ENCODE results near the gene SLC16A10.
"Not testable (repeated sequence)": the region's sequence is repeated elsewhere in the genome, so short reads cannot be mapped to it uniquely, and the experiment has no call there.

The SLC16A10 gene

GRCh38 chr6:111211411-111212030 is 124.2 kb downstream of the SLC16A10 start:
- DNase-seq (ENCODE audit: low read depth in 3 of 3, low spot score in 1 of 3): no peak

DNA sequence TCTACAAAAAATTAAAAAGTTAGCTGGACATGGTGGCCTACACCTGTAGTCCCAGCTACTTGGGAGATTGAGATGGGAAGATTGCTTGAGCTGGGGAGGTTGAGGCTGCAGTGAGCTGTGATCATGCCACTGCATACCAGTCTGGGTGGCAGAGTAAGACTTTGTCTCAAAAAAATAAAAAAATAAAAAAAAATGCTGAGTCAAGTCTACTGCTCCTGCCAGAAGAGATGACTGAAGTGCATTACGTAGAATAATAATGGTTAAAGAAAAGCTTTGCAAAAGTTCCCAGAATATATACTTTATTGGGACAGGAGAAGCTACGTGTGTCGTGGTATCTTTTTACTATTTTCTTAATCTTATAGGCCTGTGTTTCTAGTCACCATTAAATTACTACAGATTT is 125.3 kb downstream of the SLC16A10 start:
- no peak for DNase-seq (ENCODE audit: low read depth in 3 of 3, low spot score in 1 of 3)

- no peak for DNase-seq (ENCODE audit: low read depth in 3 of 3, low spot score in 1 of 3)
These were observed 127.8 kb downstream of the SLC16A10 start for GRCh38 chr6:111215131-111215530.

GRCh38 chr6:111219785-111220184 is 132.5 kb downstream of the SLC16A10 start:
- no peak for DNase-seq (ENCODE audit: low read depth in 3 of 3, low spot score in 1 of 3)

GRCh38 chr6:111220383-111221031 is 133.2 kb downstream of the SLC16A10 start:
- no peak for DNase-seq (ENCODE audit: low read depth in 3 of 3, low spot score in 1 of 3)

- DNase-seq (ENCODE audit: low read depth in 3 of 3, low spot score in 1 of 3): no peak
These were observed 134.5 kb downstream of the SLC16A10 start for GRCh38 chr6:111221804-111222203.

DNA sequence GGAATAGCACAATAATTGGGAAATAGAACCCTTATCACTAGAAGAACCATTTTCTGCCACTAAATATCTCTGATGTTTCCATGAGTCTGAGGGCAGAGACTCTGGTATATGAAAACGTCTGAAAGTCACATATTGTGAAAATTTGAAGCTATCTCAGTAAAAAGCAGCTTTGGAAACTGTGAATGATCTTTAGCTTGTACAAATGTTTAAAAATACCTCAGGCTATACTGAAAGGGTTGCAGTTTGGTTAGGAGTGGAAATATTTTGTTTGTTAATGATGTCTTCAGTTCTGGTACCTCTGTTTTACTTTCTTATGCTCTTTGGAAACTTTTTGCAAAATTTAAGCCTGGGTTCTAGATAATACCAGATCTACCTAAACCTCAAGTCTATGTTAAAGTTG is 135.0 kb downstream of the SLC16A10 start:
- DNase-seq (ENCODE audit: low read depth in 3 of 3, low spot score in 1 of 3): no peak

DNA sequence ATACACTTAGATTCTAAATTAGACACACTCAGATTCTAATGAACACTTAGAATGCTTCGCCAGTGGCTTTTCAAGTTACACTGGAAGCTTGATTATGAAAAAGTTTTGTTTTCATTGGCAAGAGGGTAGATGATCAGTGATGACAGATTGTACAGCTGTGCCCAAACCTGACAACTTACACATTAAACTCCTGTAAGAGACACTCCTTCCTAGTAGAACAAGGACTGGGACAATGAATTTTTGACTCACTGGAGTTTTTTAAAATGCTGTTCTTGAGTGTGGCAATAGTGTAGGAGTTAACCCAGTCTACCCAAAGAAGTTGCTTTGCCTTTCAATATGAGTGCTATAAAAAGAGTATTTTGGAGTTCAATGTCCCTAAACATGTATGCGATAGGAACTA is 140.8 kb downstream of the SLC16A10 start:
- DNase-seq (ENCODE audit: low read depth in 3 of 3, low spot score in 1 of 3): no peak

DNA sequence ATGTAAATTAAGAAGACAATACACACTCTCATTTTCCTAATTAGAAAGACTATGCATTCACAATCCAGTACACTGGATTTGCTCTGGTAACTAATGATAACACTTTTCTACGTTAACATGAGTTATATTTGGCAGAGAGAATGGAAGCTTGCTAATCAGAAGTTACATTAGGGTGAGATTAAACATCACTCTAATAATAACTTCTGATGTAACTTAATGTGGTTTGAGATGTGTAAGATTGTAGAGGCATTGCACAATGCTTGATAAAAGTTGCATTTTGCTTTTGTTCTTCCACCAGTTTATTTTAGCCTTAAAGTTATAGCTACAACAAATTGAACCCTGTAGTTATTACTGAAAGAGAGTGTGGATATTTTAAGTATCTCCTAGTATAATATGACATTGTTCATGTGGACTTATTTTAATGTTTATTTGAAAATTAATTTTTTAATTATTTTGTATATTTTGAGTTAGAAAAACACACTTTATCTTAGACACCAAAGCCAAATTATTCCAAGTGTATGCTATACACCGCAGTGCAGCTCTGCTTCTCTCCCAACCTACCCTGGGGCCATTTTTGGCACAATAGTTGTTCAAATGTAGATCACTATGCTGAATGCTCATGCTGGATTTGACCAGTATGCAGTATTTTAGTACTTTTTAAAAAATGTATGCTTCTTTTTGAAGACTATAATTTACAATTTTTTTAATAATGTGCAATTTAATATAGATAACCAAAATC is 143.2 kb downstream of the SLC16A10 start:
- no peak for DNase-seq (ENCODE audit: low read depth in 3 of 3, low spot score in 1 of 3)

DNA sequence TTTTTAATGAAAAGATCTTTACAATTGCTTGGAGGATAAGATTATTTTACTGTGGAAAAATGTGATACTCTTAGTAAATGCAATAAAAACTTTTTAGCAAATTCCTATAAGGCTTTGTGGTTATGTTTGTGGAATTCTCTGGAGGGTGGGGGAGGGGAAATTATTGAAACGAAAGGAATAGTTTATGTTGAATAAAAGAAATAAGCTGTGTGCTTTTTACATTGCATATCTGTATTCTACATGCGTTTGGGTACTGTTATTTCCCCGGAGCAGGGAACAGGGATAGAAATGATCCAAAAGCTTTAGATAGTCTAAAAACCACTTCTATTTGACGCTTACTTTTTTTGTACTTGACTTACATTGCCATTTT is 143.8 kb downstream of the SLC16A10 start:
- no peak for DNase-seq (ENCODE audit: low read depth in 3 of 3, low spot score in 1 of 3)

DNA sequence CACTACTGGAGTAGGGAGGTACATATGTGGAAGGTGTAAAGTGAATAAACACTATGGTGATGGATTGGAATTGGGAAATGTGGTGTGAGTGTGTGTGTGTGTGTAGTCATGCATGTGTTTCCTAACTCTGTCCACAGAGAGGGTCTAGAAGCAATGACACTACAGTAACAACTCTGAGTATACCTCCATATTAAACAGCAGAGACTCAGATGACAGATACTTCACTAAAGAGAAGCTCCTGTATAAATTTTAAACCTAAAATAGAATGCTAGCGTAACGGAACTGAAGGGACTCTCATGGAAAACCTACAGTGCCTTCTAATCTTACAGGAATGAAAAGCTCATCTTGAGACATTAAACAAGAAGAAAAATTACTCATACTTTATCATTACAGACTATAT is 150.5 kb downstream of the SLC16A10 start:
- DNase-seq (ENCODE audit: low read depth in 3 of 3, low spot score in 1 of 3): no peak

GRCh38 chr6:111238464-111239119 is 151.3 kb downstream of the SLC16A10 start:
- no peak for DNase-seq (ENCODE audit: low read depth in 3 of 3, low spot score in 1 of 3)

GRCh38 chr6:111239461-111239860 is 152.2 kb downstream of the SLC16A10 start:
- DNase-seq (ENCODE audit: low read depth in 3 of 3, low spot score in 1 of 3): no peak

DNA sequence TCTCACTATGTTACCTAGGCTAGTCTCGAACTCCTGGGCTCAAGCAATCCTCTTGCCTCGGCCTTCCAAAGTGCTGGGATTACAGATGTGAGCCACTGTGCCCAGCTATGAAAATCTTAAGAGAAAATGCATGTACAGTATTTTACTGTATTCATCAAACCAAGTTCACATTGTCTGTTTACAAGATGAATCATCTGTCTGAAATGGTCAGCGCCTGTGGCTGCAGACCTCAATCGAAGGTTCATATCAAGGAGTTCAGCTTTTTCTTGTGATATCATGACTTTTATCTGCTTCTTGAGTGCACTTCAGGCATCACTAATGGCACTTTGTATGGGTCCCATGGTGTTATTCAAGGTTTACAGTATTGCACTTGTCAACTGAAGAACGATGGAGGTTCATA is 155.1 kb downstream of the SLC16A10 start:
- DNase-seq (ENCODE audit: low read depth in 3 of 3, low spot score in 1 of 3): no peak

- DNase-seq (ENCODE audit: low read depth in 3 of 3, low spot score in 1 of 3): no peak
These were observed 155.8 kb downstream of the SLC16A10 start for GRCh38 chr6:111243095-111243494.

DNA sequence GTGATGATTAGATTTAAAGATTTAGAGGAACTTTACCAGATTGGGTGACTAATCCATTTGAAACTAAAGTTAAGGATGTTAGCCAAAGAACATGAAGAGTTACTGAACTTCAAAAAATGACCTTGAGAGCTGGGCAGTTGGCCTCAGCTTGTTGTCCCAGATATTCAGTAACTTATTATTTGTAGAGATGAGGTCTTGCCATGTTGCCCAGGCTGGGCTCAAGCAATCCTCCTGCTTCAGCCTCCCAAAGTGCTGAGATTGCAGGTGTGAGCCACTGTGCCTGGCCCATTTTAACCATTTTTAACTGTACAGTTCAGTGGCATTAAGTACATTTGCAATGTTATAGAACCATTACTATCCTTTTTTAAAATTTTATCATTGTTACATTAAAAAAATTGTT is 161.5 kb downstream of the SLC16A10 start:
- no peak for DNase-seq (ENCODE audit: low read depth in 3 of 3, low spot score in 1 of 3)

DNA sequence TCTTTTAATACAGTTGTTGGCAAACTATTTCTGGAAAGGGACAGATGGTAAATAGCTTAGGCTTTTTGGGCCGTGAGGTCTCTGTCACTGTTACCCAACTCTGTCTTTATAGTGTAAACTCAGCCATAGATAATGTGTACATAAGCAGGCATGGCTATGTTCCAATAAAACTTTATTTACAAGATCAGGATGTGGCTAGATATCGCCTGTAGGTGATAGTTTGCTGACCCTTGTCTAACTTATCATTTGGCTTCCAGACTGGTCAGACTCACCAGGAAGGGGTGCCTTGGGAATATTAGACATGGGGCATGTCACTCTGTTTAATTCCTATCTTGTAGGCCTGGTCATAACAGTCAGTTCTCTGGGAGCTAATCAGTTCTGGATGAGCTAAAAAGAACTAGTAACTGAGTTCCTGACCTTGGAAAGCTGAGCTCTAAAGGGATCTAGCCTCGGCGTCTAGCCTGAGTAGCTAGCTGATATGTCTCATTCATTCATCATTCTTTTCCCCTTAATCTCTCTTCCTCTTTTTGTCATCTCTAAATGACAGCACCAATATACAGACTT is 163.6 kb downstream of the SLC16A10 start:
- DNase-seq (ENCODE audit: low read depth in 3 of 3, low spot score in 1 of 3): no peak

DNA sequence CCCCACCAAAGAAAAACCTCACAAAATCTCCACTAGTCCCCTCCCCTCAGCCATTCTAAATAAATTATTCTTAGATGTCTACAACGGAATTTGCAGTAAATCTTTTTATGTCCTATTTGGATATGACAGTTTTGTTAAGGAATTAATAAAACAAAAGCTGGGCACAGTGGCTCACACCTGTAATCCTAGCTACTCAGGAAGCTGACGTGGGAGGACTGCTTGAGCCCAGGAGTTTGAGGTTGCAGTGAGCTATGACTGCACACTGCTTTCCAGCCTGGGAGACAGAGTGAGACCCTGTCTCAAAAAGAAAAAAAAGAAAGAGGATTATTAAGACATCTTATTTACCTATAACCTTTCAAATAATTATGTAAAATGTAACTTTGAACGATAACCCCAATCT is 165.4 kb downstream of the SLC16A10 start:
- no peak for DNase-seq (ENCODE audit: low read depth in 3 of 3, low spot score in 1 of 3)

DNA sequence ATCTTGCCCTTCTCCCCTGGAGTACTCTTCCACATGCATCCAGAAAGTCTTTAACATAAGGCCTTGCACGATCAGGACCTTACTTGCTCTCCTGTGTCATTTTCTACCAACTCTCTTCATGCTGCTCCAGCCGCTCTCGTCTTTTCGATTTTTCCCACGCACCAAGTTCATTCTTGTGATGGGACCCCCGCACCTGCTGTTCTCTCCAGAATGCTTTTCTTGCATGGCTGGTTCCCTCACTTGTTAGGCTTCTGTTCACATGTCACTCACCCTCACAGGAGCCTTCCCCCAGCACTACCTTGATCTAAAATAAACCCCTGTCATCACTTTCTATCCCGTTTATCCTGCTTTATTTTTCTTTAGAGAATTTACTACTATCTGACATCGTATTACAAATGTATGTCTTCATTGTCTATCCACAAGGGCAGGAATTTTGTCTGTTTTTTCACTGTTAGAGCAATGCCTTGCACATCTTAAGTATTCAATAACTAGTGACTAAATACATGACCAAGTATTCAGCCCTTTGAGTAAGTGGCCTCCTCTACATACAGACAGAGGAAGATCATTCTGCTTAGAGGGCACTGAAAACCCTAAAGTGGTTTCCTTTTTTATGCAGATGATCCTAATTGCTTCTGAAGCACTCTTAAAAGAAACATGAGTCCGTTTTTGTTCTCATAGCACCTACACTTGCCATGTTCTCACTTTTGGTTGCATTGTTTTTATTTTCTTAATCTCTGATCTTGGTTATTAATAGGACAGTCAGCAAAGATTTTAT is 166.9 kb downstream of the SLC16A10 start:
- DNase-seq (ENCODE audit: low read depth in 3 of 3, low spot score in 1 of 3): no peak

- DNase-seq (ENCODE audit: low read depth in 3 of 3, low spot score in 1 of 3): no peak
These were observed 167.5 kb downstream of the SLC16A10 start for GRCh38 chr6:111254779-111255166.

- DNase-seq (ENCODE audit: low read depth in 3 of 3, low spot score in 1 of 3): not testable (repeated sequence)
These were observed 168.5 kb downstream of the SLC16A10 start for GRCh38 chr6:111255838-111256237.
